T-helper 1 cell treated with Interleukin-12 subunit alpha and Interleukin-12 subunit beta and Interleukin-4 antibody, amounts not matched to agents 30 ng/mL and 1 ng/mL, for 36 hours (primary cell): Measurements from ENCODE around the gene KRTAP10-8. TPM values are rescaled to one million over a fixed set of nuclear protein-coding genes. Genes with fewer than 3 reads are reported as not detected.
"Not testable (repeated sequence)": the region's sequence is repeated elsewhere in the genome, so short reads cannot be mapped to it uniquely, and the experiment has no call there.

Experiments
- intact Hi-C: fragments of 100-400 bp; cut with micrococcal nuclease; formaldehyde crosslinking; loops from one replicate; pipeline ENCODE4 v1.15.1; 2024
- total RNA-seq: library from RNA; stranded (reverse); gene quantifications from 2 replicates; pipeline ENCODE4 v1.2.3, GENCODE V29; 2022

The KRTAP10-8 gene
- total RNA-seq, 1 donor from 2014 or later, result not detected

DNA sequence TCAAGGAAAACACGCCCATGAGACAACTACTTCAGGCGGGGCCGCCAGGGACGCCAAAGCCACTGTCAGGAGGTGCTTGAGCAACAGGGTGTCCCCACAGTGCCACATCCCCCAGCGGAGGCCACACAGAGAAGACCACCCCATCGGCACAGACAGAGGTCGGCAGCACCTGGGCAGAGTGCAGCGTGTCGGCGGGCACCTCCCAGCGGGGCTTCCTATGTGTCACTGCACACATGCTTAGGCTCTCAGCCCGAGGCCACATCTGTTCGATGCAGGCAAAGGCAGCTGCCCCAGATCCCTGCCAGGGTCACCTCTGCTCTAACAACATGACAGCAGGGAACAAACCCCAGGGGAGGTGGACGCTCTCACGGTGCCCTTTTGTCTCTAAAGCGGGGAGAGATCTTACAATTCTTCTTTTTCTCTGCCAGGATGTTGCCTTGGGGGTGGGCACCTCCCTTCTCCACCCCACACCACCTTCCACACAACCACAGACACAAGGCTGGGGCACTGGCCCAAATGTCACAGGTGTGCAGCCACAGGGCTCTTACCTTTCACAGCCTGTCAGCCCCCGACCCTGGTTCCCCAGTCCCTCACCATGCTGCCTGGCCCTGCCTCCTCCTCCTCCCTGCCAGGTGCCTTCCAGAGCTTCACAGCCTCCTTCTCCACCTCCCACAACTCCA is 4.2 kb downstream of the KRTAP10-8 start:
- intact Hi-C loops, result no loop called here

DNA sequence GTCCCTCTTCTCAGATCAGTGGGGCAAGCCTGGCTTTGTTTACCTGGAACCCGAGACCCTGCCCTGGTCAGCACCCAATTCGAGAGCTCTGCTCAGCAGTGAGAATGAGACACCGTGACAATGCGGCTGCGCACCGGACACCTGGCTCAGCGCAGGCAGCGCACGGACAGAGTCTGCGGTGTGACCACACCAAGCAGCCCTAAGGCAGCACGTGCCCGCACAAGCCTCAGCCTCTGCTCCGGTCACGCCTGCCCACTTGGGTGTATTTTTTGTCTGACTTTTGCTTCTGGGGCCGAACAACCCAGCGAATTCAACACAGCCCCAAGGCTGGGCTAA is 4.7 kb downstream of the KRTAP10-8 start:
- intact Hi-C loops, result no loop called here

DNA sequence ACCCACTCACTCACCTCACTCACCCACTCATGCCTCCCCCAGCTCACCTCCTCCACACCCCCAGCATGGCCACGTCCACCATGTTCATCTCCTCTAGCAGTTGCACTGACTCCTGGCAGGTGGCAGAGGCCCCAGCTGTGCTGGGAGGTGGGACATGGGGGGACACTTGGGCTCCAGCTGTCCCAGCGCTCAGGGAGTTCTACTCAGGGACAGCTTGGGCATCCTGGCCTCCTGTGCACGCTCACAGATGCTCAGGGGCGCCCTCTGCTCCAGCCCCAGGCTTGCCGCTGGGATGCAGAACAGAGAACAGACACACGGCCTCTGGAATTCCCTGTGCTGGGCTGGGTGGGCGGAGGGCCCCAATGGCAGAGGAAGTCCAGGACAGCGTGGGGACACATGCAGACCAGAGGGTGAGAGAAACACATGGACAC is 5.2 kb downstream of the KRTAP10-8 start:
- intact Hi-C loops, result no loop called here

DNA sequence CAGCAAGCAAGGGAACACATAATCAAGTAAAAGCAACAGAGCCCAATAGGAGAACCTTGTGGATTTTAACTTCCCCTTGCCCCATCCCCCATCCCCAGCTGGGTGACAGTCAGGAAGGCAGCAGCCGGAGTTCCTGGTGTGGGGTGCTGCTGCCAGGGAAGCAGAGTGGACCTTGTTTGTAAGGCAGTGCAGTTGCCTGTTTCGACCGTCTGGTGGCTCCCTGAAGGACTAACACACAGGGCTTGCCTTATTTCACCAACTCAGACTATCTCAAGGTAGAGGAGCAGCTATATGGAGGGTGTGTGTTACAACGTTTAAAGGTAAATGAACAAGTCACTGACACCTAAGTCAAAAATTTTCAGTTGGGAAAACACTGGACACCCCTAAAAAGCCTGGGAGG is 6.6 kb downstream of the KRTAP10-8 start:
- intact Hi-C loops, result no loop called here

DNA sequence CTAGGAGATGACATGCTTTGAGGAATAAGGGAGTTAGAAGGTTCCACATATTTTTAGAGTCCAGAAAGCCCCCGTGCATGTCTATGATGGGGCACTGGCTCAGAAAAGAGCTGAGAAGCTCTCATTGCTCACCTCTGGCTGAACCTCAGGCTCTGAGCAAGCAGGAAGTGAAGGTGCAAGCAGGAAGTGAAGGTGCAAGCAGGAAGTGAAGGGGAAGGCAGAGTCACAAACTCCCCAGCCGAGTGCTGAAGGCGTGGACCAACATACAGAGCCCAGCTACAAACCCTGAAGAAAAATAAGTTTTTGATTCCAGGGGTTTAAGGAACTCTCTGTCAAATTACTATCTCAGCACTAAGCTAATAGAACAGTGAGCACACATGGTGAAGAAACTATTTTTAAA is 7.0 kb downstream of the KRTAP10-8 start:
- intact Hi-C loops, result loop anchor here (1.0 kb wide), 2 partner anchors 35 to 38 kb away; partner anchors contain the start of gene KRTAP12-3

DNA sequence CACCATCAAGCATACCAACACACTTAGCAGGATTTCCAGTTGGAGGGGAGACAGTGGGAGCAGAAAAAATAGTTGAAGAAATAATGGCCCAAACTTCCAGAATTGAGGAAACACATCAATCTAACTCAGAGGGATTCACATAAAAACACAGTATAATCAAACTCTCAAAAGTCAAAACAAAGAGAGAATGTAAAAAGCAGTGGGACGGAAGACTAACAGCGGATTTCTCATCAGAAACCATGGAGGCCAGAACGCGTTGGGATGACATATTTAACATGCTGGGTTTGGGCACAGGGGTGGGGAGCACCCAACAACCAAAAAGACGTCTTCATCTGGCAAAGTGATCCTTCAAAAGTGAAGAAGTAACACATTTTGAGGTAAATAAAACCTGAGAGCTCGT is 8.0 kb downstream of the KRTAP10-8 start:
- intact Hi-C loops, result loop anchor here (1.0 kb wide), 2 partner anchors 36 to 37 kb away; partner anchors contain the start of gene KRTAP12-3

DNA sequence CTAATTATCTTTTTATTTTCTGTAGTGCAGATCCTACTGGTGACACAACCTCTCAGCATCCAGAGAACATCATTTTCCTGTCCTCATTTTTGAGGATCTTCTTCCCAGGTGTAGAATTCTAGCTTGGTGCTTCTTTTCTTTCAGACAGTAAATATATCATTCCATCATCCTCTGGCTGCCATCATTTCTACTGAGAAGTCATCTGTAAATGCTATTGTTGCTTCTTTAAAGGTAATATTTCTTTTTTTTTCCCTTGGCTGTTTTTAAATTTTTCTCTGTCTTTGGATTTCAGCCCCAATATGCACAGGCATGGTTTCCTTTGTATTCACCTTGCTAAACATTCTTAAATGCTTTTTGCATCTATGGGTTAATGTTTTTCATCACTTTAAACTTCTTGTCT is 11.7 kb downstream of the KRTAP10-8 start:
- intact Hi-C loops, result no loop called here

DNA sequence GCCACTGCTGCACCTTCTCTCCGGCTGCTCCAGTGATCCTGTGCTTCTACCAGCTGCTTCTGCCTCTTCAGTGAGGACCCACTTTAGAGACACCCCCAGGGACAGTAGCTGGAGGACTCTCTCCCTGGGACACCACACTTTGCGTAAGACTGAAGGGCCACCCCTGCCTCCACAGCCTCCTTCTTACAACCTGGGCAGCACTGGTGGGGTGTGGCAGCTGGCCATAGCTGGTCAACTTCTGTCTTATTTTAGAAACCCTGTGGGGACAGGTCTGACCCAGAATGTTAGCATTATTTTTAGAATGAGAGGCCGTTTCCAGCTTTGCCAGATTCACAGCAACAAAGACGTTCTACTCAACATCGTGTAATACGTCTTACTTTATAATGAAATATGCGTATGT is 13.9 kb downstream of the KRTAP10-8 start:
- intact Hi-C loops, result no loop called here

DNA sequence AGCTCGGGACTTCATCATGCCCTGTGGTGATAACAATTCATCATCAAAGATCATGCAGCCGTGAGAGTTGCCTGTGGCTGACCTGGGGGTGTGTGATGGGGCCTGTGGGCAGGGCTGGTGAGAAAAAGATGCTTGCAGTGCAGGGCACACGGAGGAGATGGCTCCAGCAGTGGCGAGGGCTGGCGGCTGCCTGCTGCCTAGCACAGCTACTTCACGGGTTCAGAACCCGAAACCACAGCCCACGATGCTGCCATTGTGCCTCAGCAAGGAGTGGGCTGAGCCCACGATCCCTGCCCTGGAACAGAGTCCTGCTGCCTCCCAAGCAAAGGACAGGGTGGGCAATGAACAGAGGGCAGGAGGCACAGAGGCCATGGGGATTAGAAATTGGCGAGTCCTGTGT is 14.4 kb downstream of the KRTAP10-8 start:
- intact Hi-C loops, result no loop called here

DNA sequence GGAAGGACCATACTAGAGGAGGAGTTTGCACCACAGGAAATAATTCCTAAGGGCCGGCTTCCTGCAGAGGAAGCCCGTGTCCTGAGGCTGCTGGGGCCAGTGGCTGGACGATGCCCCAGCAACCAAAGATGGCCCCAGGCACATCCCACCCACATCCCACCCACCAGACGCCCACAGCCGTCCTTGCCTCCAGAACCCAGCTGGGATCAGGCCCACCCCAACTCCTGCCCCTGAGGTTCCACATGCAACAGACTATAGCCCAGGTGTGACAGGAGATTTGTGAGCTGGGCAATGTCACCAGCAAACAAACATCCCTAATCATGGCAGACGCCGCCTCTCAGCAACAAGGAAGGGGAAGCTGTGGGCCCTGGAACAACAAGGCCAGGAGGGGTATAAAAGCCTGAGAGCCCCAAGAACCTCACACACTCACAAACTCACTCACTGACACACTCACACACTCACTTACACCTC is 14.8 kb downstream of the KRTAP10-8 start, which contains the start of gene KRTAP10-9:
TSS of gene KRTAP10-9 (plus strand) at position 421 of the 471 bp plus-strand sequence. CDS start 79 bp downstream, outside the sequence.
- intact Hi-C loops, result no loop called here

DNA sequence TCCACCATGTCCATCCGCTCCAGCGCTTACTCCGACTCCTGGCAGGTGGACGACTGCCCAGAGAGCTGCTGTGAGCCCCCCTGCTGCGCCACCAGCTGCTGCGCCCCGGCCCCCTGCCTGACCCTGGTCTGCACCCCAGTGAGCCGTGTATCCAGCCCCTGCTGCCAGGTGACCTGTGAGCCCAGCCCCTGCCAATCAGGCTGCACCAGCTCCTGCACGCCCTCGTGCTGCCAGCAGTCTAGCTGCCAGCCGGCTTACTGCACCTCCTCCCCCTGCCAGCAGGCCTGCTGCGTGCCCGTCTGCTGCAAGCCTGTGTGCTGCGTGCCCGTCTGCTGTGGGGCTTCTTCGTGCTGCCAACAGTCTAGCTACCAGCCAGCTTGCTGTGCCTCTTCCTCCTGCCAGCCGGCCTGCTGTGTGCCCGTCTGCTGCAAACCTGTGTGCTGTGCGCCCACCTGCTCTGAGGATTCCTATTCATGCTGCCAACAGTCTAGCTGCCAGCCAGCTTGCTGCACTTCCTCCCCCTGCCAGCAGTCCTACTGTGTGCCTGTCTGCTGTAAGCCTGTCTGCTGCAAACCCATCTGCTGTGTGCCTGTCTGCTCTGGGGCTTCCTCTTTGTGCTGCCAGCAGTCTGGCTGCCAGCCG is 15.4 kb downstream of the KRTAP10-8 start:
- intact Hi-C loops, result not testable (repeated sequence)

DNA sequence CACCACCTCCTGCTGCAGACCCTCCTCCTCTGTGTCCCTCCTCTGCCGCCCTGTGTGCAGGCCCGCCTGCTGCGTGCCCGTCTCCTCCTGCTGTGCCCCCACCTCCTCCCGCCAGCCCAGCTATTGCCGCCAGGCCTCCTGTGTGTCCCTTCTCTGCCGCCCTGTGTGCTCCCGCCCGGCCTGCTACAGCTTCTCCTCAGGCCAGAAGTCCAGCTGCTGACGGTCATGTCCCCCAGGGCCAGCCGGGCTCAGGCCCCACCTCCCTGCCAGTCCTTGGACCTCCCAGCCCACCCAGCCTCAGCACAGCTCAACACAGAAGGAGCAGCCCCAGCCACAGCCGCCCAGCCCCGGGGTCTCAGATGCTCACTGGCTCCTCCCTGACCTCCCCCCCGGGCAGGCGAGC is 16.0 kb downstream of the KRTAP10-8 start:
- intact Hi-C loops, result not testable (repeated sequence)

DNA sequence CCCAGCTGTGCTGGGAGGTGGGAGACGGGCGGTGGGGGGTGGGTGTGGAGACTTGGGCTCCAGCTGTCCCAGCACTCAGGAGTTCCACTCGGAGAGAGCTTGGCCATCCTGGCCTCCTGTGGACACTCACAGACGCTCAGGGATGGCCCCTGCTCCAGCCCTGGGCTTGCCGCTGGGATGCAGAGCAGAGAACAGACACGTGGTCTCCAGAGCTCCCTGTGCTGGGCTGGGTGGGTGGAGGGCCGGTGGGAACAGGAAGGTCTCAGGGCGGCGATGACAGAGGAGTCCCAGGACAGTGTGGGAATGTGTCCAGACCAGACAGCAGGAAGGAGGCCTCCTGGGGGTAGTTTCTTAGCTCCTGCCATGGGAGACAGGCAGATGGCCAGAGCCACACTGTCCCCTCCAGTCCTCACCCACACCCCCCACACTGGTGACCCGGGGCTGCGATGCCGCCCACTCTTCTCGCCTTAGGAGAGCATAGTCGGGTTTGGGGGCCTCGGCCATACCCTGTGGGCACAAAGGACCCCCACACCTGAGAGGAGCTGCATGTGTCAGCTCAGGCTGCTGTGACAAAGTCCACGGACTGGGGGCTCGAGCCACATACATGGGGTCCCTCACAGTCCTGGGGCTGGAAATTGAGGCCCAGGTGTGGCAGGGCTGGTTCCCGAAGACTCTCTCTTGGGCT is 17.0 kb downstream of the KRTAP10-8 start:
- intact Hi-C loops, result no loop called here

DNA sequence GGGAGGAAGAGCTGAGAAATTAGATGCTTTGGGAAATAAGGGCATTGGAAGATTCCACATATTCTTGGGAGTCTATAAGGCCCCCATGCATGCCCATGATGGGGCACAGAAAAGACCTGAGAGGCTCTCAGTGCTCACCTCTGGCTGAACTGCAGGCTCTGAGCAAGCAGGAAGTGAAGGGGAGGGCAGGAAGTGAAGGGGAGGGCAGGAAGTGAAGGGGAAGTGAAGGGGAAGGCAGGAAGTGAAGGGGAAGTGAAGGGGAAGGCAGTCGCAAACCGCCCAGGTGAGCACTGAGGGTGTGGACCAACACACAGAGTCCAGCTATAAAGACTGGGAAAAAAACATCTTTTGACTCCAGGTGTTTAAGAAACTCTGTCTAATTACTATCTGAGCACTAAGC is 18.6 kb downstream of the KRTAP10-8 start:
- intact Hi-C loops, result no loop called here

DNA sequence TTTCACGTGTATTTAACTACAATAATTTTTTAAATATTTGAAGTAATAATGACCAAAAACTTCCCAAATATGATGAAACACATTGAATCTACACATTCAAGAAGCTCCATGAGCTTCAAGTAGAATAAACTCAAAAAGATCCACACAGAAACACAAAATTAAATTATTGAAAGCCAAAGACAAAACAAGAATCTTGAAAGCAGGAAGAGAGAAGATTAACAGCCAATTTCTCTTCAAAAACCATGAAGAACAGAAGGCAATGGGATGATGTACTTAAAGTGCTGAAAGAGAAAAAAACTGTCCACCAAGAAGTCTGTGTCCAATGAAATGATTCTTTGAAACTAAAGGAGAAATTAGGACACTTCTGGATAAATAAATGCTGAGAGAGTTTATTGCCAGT is 20.2 kb downstream of the KRTAP10-8 start:
- intact Hi-C loops, result no loop called here

DNA sequence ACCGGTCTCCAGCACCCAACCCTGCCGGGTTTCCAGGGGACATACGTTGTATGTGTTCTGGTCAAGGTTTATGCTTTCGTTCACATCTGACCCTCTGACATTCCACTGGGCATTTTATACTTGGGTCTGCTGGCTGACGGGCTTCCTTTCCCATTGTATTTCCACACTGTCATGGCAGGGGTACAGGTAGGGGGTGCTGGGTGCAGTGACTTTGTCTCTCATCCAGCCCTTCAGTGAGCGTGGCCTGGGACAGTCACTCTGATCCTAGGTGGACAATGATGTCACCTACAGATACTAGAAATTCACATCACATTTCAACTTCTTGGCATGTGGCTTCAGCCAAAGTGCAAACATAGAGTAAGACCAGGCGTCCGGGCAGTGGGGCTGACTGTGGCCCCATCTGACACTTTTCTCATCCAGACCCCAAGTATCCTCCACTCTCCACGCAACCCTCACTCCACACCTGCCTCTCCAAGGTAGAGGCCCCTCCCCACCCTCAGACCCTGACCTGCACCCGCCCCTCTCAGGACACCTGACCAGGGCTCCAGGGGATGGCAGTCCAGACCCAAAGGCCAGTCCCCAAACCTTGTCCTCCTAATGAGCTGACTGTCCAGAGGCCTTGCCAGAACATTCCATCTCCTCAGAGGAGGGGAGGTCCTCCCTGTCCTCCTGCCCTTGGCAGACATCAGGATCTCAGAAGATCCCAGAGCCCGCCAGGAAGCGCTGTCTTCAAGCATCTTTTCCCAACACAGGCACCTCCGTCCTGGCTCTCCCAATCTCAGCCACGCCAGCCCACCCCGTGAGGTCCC is 24.5 kb downstream of the KRTAP10-8 start:
- intact Hi-C loops, result no loop called here

DNA sequence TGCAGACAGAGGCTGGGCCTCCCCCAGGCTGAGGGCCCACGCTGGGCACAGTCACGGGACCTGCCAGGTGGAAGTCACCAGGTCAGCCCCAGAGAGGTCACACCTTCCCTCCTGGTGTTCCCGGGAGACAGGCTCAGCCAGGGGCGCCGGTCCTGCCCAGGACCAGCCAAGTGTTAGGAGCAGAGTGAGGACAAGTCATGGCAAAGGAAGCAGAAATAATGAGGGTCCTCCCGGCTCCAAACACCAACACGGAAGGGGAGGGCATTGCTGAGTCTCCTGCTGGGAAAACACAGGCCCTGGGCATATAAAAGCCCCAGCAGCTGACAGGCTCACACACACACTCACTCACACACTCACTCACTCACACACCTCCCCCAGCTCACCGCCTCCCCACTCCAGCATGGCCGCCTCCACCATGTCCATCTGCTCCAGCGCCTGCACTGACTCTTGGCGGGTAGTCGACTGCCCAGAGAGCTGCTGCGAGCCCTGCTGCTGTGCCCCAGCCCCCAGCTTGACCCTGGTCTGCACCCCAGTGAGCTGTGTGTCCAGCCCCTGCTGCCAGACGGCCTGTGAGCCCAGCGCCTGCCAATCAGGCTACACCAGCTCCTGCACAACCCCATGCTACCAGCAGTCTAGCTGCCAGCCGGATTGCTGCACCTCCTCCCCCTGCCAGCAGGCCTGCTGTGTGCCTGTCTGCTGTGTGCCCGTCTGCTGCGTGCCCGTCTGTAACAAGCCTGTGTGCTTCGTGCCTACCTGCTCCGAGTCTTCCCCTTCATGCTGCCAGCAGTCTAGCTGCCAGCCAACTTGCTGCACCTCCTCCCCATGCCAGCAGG is 25.4 kb downstream of the KRTAP10-8 start, which contains the start of gene KRTAP10-10:
TSS of gene KRTAP10-10 (plus strand) at position 339 of the 833 bp plus-strand sequence. CDS start at position 401, 62 bp downstream.
- intact Hi-C loops, result no loop called here

DNA sequence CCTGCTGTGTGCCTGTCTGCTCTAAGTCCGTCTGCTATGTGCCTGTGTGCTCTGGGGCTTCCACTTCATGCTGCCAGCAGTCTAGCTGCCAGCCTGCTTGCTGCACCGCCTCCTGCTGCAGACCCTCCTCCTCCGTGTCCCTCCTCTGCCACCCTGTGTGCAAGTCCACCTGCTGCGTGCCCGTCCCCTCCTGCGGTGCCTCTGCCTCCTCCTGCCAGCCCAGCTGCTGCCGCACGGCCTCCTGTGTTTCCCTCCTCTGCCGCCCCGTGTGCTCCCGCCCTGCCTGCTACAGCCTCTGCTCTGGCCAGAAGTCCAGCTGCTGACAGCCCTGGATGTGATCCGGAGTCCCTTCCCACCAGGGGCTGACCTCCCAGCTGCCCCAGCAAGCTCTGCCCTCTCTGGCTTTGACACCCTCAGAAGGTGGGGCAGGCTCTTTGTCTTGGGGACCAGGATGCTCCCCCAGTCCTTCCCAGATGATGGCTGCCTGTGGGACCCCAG is 26.0 kb downstream of the KRTAP10-8 start:
- intact Hi-C loops, result not testable (repeated sequence)

DNA sequence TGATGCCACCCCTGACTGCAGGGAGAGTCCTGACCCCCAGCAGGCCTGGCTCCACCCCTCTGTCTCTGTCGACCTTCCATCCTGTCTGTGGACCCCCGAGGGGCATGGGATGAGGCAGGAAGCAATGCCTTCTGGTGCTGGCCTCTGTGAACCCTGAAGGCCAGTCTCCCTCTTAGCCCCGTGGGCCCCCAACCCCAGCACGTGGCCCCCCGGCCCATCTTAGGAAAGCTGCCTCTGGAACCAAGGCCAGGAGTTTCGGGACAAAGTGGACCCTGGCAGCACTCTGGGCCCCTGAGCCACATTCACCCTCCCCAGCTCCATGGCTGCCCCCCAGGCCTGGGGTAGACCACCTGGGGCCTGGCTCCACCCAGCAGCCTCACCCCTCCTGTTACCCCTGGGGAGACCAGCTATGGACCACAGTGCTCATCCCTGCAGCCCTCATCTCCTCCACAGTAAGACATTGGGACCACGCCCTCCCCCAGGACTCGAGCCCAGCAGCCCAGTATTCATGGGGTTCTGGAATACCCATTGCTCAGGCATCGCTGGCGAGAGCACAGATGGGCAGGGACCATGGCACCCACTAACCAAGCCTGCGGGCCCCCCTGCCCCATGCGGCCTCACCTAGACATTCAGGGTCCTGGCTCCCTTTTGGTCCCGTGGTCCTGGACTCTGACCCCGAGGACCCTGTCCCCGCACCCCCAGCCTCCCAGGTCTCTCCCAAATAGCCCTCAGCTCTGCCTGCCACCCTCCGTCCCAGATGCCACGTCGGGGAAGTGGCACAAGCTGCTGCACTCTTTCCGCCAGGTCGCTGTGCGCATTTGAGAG is 26.8 kb downstream of the KRTAP10-8 start:
- intact Hi-C loops, result not testable (repeated sequence)
